Measurements from ENCODE around the gene PGC.

The PGC gene

DNA sequence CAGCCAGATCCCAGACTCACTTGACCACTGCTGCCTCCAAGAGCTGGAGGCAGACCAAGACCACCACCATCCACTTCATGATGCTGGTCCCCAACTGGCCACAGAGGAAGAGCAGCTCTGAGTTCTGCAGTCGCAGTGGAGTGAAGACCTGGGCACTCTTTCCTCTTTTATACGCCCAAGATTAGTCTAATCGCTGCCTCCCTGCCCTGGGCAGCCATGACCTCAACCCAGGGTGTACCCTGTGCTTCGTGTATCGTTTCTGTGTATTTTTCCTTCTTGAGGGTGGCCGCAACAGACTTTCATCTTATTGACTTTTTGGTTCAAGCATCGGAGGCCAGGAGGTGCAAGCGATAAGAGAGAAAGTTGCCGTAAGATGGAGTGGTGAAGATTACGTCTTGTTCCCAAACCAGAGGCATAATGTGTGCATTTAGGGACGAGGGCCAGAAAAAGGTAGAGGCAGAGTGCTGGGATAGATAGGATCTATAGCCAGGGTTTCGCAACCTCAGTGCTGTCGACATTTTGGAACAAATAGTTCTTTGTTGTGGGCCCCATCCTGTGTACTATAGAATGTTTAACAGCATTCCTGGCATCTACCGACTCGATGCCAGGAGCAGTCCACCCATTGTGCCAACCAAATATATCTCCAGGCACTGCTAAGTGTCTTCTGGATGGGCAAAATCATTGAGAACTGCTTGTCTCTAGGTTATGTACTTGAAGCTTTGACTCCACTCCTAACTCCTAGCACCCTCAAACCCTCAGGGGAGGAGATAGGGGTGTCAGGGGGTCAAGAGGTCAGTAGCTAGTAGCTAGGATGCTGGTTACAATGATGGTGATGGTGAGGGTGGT, at the start of gene PGC:
PGC (minus strand) TSS at position 142 of the 846 bp plus-strand sequence; CDS start at position 79, 63 bp downstream.
- no peak for TF ChIP-seq CTCF (IDR thresholded peaks at IDR 0.05; ENCODE audit: low read depth, low read length)
- DNase-seq (ENCODE audit: extremely low read depth, low read depth): no peak

DNA sequence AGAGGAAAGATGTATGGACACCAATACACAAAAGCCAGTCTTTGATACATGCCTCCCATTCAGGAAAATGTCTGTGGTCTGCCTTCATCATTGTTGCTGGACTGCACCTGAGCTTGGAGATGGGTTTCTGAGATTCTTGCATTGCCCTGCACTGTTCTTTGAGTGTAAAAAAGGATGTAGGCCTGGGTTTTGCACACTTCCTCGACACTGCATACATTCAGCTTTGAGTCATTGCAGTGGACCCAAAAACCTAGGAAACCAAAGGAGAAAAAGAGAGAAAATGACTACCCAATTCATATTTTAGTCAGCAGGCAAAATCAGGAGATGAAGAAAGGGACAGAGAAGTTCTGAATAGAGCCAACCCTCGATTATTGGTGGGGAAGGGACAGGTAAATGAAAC, 49.3 kb upstream of the PGC start:
- no peak for TF ChIP-seq CTCF (IDR thresholded peaks at IDR 0.05; ENCODE audit: low read depth, low read length)
- no peak for DNase-seq (ENCODE audit: extremely low read depth, low read depth)

GRCh38 chr6:41791984-41792383, 44.8 kb upstream of the PGC start:
- TF ChIP-seq CTCF (IDR thresholded peaks at IDR 0.05; ENCODE audit: low read depth, low read length): no peak
- DNase-seq (ENCODE audit: extremely low read depth, low read depth): no peak

GRCh38 chr6:41791305-41791704, 44.1 kb upstream of the PGC start:
- no peak for TF ChIP-seq CTCF (IDR thresholded peaks at IDR 0.05; ENCODE audit: low read depth, low read length)

GRCh38 chr6:41790045-41790444, 42.8 kb upstream of the PGC start:
- no peak for TF ChIP-seq CTCF (IDR thresholded peaks at IDR 0.05; ENCODE audit: low read depth, low read length)
- DNase-seq (ENCODE audit: extremely low read depth, low read depth): no peak

More at GRCh38 chr6:41791305-41791704, 44.1 kb upstream of the PGC start:
- no peak for DNase-seq (ENCODE audit: extremely low read depth, low read depth)

- TF ChIP-seq CTCF (IDR thresholded peaks at IDR 0.05; ENCODE audit: low read depth, low read length): no peak
- no peak for DNase-seq (ENCODE audit: extremely low read depth, low read depth)
Measured at GRCh38 chr6:41789390-41789724, 42.2 kb upstream of the PGC start.

- peak; percentile 83 for DNase-seq (ENCODE audit: extremely low read depth, low read depth)
- TF ChIP-seq CTCF (IDR thresholded peaks at IDR 0.05; ENCODE audit: low read depth, low read length): peak; percentile 75
Measured at GRCh38 chr6:41787219-41787917, 40.2 kb upstream of the PGC start, which contains the start of gene TOMM6. TOMM6 (plus strand) TSS chr6:41787694; CDS start chr6:41787698, 4 bp downstream.
